Right lobe of liver (tissue), 6 donors: Measurements from ENCODE around the gene MRPL36. TPM values are rescaled to one million over a fixed set of nuclear protein-coding genes. Genes with fewer than 3 reads are reported as not detected.

Source experiments
- ATAC-seq, 4 donors: fragments of 200-7000 bp; cut with Tn5 transposase; one replicate each; pipeline ENCODE4 v1.9.1; 2020; ENCODE audit warnings: mild to moderate bottlenecking in 4 of 4, moderate library complexity in 4 of 4
- DNase-seq, 3 donors: peaks; one replicate each; pipeline ENCODE4 v3.0.0-alpha.2; 2020
- H3K27ac ChIP-seq, 3 donors: fragments of 200-600 bp; one replicate each; pipeline ENCODE4 v1.8.0; 2022
- H3K27me3 ChIP-seq, 2 donors: fragments of 200-600 bp; one replicate each; pipeline ENCODE4 v1.8.0; 2022
- H3K36me3 ChIP-seq, 4 donors: fragments of 200-600 bp; sonication (generic) in 1 of 4; one replicate each; pipeline versions ENCODE4 v1.5.1 to v1.8.0; 2017 to 2022; ENCODE audit warnings: control low read depth in 1 of 4
- H3K4me1 ChIP-seq, 4 donors: fragments of 200-600 bp; sonication (generic) in 1 of 4; one replicate each; pipeline versions ENCODE4 v1.5.1 to v1.8.0; 2017 to 2022; ENCODE audit warnings: control low read depth in 1 of 4
- H3K4me3 ChIP-seq, 3 donors: fragments of 200-600 bp; one replicate each; pipeline ENCODE4 v1.8.0; 2022
- H3K9me3 ChIP-seq, 4 donors: fragments of 200-600 bp; sonication (generic) in 1 of 4; one replicate each; pipeline versions ENCODE4 v1.5.1 to v1.8.0; 2017 to 2022; ENCODE audit warnings: control low read depth in 1 of 4
- POLR2A ChIP-seq: fragments of 450-650 bp; IDR thresholded peaks from one replicate; pipeline ENCODE4 v1.6.1; 2017; ENCODE audit warnings: antibody characterized with exemption, mild to moderate bottlenecking
- WGBS: methylation state at CpG from one replicate; pipeline ENCODE4 v1.1.6; 2018; ENCODE audit warnings: low coverage, low lambda C conversion rate; ENCODE audit not compliant: insufficient coverage; ENCODE audit errors: missing lambda C conversion rate; 5-methylcytosine and 5-hydroxymethylcytosine counted together
- intact Hi-C, 2 donors: fragments of 100-400 bp; cut with DNase I; formaldehyde crosslinking; loops; one replicate each; pipeline versions ENCODE4 v1.11.2 to v1.14.1; 2022
- total RNA-seq, 6 experiments: library from RNA; depleted of rRNA in 2 of 6; stranded (reverse); fragments of >200 nt in 2 of 6; fragmentation: NEBNext Ultra II Directional in 3 of 6; extraction: Animal tissue kit (Norgen Biotek cat#: 25700) in 3 of 6; gene quantifications; one replicate each; pipeline versions ENCODE4 v1.1.0 to v1.2.4, GENCODE V29; 2016 to 2023
- TF ChIP-seq, protein P1 (sequence below), 4 donors: fragments of 200-600 bp in 3 of 4; fragments of 450-650 bp in 1 of 4; IDR thresholded peaks; one replicate each; pipeline versions ENCODE4 v1.5.1 to v1.8.0; 2016 to 2022; ENCODE audit warnings: antibody characterized with exemption in 4 of 4, mild to moderate bottlenecking in 2 of 4
- donor health status: DM: no; HTN: yes; CAD: no.
- donor health status: DM: no; HTN: no; CAD: no.
- donor health status: DM: no; HTN: no; CAD: no.
- donor health status: DM: no; HTN: yes; CAD: no.
- donor health status: DM: no; HTN: yes; CAD: no.

MRPL36 gene
- total RNA-seq, 6 experiments from 2014 or later, result 30.7 to 40.0 (median 35.5) TPM

DNA sequence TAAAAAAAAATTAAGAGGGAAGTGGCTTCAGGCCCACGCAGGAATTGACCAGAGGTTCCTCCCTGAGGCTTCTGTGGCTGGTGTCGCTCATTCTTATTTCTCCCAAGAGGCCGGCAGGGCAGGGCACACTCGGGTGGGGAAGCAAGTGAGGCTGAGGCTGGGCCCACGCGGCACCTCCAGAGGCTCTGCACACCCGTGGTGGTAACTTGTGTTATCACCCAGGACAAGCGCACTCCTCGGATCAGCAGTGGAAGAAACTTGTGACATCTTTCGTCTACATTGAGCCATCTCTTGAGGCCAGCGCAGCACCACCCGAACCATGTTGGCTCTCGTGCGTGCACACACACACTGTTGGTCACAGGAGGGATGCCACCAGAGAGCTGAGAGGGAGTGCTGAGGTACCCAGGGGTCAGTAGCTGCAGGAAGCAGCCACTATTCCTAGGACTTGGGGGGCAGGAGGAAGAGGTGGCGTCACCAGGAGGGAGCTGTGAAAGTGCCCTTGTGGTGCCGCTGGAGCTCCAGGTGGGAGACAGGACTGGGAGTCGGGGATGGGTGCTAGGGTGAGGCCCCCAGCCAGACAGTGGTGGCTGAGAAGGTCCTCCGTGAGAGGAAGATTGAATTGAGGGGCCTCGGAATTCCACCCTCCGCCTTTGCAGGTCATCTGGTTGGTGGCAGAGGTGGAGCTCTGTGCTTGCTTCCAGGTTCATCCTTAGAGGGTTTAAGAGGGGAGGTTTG is 8.0 kb upstream of the MRPL36 start:
- intact Hi-C loops, result no loop called here
- peaks cover 0 to 81% (median 36%) of the 10 kb centered on the region in 4 donors for H3K36me3 ChIP-seq

DNA sequence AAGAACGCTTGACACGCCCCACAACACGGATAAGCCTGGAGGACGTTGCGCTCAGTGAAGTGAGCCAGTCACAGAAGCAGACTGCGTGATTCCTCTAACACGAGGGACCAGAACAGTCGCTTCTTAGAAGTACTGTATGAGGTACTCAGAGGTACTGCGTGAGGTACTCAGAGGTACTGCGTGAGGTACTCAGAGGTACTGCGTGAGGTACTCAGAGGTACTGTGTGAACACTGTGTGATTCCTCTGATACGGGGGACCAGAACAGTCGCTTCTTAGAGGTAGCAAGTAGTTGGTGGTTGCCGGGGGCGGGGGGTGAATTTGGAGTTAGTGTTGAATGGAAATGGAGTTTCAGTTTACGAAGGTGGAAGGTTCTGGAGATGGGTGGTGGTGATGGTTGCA is 7.3 kb upstream of the MRPL36 start:
- TF ChIP-seq, protein P1, sequence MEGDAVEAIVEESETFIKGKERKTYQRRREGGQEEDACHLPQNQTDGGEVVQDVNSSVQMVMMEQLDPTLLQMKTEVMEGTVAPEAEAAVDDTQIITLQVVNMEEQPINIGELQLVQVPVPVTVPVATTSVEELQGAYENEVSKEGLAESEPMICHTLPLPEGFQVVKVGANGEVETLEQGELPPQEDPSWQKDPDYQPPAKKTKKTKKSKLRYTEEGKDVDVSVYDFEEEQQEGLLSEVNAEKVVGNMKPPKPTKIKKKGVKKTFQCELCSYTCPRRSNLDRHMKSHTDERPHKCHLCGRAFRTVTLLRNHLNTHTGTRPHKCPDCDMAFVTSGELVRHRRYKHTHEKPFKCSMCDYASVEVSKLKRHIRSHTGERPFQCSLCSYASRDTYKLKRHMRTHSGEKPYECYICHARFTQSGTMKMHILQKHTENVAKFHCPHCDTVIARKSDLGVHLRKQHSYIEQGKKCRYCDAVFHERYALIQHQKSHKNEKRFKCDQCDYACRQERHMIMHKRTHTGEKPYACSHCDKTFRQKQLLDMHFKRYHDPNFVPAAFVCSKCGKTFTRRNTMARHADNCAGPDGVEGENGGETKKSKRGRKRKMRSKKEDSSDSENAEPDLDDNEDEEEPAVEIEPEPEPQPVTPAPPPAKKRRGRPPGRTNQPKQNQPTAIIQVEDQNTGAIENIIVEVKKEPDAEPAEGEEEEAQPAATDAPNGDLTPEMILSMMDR (IDR thresholded peaks at IDR 0.05), result no peak
- no peak for TF ChIP-seq POLR2A
- DNase-seq (no peak), ATAC-seq (no peak)
- Histone ChIP-seq H3K27me3 (no peaks in the 10 kb centered on the region), H3K27ac (no peak overlapping the region), H3K36me3 (peaks cover 0 to 82% (median 36%) of the 10 kb centered on the region in 4 donors), H3K4me3 (no peak overlapping the region), H3K4me1 (peaks cover 0 to 5% (median 2%) of the 10 kb centered on the region in 4 donors), H3K9me3 (no peaks in the 10 kb centered on the region)
- WGBS, result 86% methylated on average over 16 of the region's 16 CpGs
- intact Hi-C loops, result no loop called here

More for the DNA sequence above, 8.0 kb upstream of the MRPL36 start:
- no peak for ATAC-seq
- H3K4me3 ChIP-seq, result no peak overlapping the region
- H3K27ac ChIP-seq, result no peak overlapping the region
- 96% methylated on average over 5 of the region's 20 CpGs for WGBS
- DNase-seq, result no peak
- TF ChIP-seq POLR2A, result no peak
- H3K27me3 ChIP-seq, result no peaks in the 10 kb centered on the region
- no peaks in the 10 kb centered on the region for H3K4me1 ChIP-seq
- no peaks in the 10 kb centered on the region for H3K9me3 ChIP-seq

DNA sequence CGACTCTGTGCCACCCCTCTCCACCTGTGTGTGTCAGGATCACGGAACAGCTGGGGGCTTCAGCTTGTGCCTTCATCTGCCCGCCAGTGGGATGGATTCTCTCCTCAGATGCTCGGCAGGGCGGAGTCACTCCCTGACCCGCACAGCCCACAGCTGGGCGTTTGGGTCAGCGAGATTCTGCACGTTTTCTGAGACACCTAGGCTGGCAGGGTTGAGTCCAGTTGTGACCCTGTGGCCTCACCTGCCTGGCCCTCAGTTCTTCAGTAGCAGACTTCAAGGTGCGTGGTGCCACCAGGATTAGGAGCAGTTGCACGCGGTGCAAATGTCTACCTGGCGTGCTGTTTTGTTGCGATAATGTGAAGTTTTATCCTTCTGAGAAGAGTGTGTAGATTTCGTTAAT is 6.6 kb upstream of the MRPL36 start:
- ATAC-seq (no peak), DNase-seq (no peak)
- 99% methylated on average over 6 of the region's 15 CpGs for WGBS
- no peak overlapping the region for H3K27ac ChIP-seq
- no peak overlapping the region for H3K4me3 ChIP-seq
- TF ChIP-seq, protein P1 (IDR thresholded peaks at IDR 0.05), result no peak
- no peak for TF ChIP-seq POLR2A
- intact Hi-C loops, result no loop called here
- H3K36me3 ChIP-seq, result peaks cover 0 to 75% (median 33%) of the 10 kb centered on the region in 4 donors
- H3K9me3 ChIP-seq, result no peaks in the 10 kb centered on the region
- H3K27me3 ChIP-seq, result no peaks in the 10 kb centered on the region
- H3K4me1 ChIP-seq, result peaks cover 0 to 8% (median 3%) of the 10 kb centered on the region in 4 donors

DNA sequence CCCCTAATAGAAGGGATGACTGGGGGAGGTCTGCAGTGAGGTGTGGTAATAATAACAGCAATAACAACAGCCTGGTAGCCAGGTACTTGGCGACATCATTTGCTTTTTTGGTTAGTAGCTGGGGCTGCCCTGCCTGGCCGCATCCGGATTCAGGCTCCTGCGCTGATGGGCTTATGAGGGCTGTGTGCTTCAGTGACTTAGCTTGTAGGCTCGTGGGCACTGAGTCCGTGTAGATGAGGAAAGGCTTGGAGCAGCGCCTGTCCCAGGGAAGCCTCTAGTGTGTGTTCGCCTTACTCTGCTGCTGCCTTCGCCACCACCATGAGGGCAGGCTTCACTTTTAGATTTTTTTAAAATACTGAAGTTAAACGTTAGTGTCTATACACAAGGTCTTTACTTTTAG is 6.1 kb upstream of the MRPL36 start:
- Histone ChIP-seq H3K9me3 (no peaks in the 10 kb centered on the region), H3K27me3 (no peaks in the 10 kb centered on the region), H3K36me3 (peaks cover 0 to 71% (median 30%) of the 10 kb centered on the region in 4 donors), H3K4me3 (no peak overlapping the region), H3K4me1 (peaks cover 0 to 8% (median 3%) of the 10 kb centered on the region in 4 donors), H3K27ac (no peak overlapping the region)
- ATAC-seq, result no peak
- 97% methylated on average over 10 of the region's 10 CpGs for WGBS
- DNase-seq, result no peak
- TF ChIP-seq, protein P1 (IDR thresholded peaks at IDR 0.05), result no peak
- intact Hi-C loops, result no loop called here

DNA sequence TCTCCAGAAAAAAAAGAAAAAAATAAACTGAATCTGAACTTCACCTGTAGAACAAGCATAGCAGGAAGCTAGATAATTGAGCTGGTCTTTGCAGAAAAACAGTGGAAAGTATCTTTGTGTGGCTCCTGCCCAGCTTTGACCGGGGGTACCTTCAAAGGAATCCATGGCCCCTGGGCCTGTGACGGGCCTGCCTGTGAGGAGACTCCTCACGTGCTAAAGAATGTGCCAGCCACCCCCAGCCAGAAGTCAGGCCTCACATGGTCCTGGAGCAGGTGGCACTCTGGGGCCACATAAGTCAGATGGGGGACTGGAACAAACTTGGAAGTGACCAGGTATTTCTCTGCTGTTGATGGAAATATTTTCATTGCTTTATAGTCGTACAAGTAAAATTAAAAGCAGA is 5.7 kb upstream of the MRPL36 start:
- Histone ChIP-seq H3K4me3 (no peak overlapping the region), H3K4me1 (peaks cover 0 to 8% (median 3%) of the 10 kb centered on the region in 4 donors), H3K9me3 (no peaks in the 10 kb centered on the region), H3K27me3 (no peaks in the 10 kb centered on the region), H3K36me3 (peaks cover 0 to 67% (median 30%) of the 10 kb centered on the region in 4 donors), H3K27ac (no peak overlapping the region)
- WGBS, result 83% methylated on average over 1 of the region's 4 CpGs
- intact Hi-C loops, result no loop called here
- ATAC-seq, result no peak
- TF ChIP-seq, protein P1 (IDR thresholded peaks at IDR 0.05), result no peak
- TF ChIP-seq POLR2A, result no peak
- DNase-seq, result no peak
